Lower leg skin (tissue), 4 donors: ENCODE measurements around the gene PSMB10. TPM values are rescaled to one million over a fixed set of nuclear protein-coding genes. Genes with fewer than 3 reads are reported as not detected.
"Not testable (repeated sequence)": the region's sequence is repeated elsewhere in the genome, so short reads cannot be mapped to it uniquely, and the experiment has no call there.

Experiments
- DNase-seq, 2 donors: peaks; one replicate each; pipeline ENCODE4 v3.0.0-alpha.2; 2019; ENCODE audit warnings: low spot score in 2 of 2
- H3K4me3 ChIP-seq: fragments of 200-600 bp; sonication (generic); 2 replicates; pipeline ENCODE4 v1.5.1; 2017; ENCODE audit warnings: mild to moderate bottlenecking, low read depth; ENCODE audit not compliant: poor library complexity, severe bottlenecking
- POLR2A ChIP-seq, 2 donors: fragments of 450-650 bp; IDR thresholded peaks; one replicate each; pipeline ENCODE4 v1.6.1; 2016 to 2017; ENCODE audit warnings: antibody characterized with exemption in 2 of 2, mild to moderate bottlenecking in 1 of 2, moderate library complexity in 1 of 2
- WGBS, 2 donors: methylation state at CpG; one replicate each; pipeline ENCODE4 v1.1.5; 2018; 5-methylcytosine and 5-hydroxymethylcytosine counted together
- intact Hi-C: fragments of 100-400 bp; cut with DNase I; formaldehyde crosslinking; loops from one replicate; pipeline ENCODE4 v1.15.0; 2023; ENCODE audit warnings: low total_unique reads
- total RNA-seq, 4 donors: library from RNA; depleted of rRNA; stranded (reverse); fragments of >200 nt; gene quantifications; one replicate each; pipeline ENCODE4 v1.1.0, GENCODE V29; 2016
- TF ChIP-seq, protein P1 (sequence below), 3 donors: fragments of 450-650 bp; IDR thresholded peaks; one replicate each; pipeline ENCODE4 v1.5.1; 2016; ENCODE audit warnings: antibody characterized with exemption in 3 of 3, mild to moderate bottlenecking in 3 of 3, moderate library complexity in 2 of 3

Gene PSMB10
- total RNA-seq, 4 donors from 2014 or later = 11.4 to 20.4 (median 17.8) TPM

DNA sequence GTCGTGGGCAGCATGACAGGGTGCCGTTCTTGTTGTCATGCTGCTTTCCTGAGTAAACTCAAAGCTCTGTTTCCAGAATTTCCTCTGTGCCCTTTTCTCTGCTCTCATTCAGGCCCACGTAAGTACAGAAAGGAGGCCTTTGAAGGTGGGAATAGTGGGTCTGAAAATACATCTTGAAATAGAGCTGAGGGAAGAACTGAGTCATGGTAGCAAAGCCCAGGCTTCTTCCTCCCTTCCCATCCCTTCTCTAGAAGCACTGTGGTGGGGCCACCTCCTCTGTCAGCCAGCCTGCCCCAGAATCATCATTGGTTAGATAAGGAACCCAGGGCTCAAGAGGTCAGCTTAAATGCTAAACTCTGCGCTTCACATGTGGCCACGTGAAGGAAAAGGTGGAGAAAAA, 14.4 kb downstream of the PSMB10 start:
- intact Hi-C loops = loop anchor here (10.0 kb wide), 1 partner anchor 97 kb away; no protein-coding TSS in a partner anchor
- H3K4me3 ChIP-seq = no peak overlapping the region
- WGBS, 2 donors = 62 to 65% methylated on average over 5 of the region's 5 CpGs
- no peak for DNase-seq
- TF ChIP-seq POLR2A (IDR thresholded peaks at IDR 0.05) = no peak
- TF ChIP-seq, protein P1, sequence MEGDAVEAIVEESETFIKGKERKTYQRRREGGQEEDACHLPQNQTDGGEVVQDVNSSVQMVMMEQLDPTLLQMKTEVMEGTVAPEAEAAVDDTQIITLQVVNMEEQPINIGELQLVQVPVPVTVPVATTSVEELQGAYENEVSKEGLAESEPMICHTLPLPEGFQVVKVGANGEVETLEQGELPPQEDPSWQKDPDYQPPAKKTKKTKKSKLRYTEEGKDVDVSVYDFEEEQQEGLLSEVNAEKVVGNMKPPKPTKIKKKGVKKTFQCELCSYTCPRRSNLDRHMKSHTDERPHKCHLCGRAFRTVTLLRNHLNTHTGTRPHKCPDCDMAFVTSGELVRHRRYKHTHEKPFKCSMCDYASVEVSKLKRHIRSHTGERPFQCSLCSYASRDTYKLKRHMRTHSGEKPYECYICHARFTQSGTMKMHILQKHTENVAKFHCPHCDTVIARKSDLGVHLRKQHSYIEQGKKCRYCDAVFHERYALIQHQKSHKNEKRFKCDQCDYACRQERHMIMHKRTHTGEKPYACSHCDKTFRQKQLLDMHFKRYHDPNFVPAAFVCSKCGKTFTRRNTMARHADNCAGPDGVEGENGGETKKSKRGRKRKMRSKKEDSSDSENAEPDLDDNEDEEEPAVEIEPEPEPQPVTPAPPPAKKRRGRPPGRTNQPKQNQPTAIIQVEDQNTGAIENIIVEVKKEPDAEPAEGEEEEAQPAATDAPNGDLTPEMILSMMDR (IDR thresholded peaks at IDR 0.05) = no peak

DNA sequence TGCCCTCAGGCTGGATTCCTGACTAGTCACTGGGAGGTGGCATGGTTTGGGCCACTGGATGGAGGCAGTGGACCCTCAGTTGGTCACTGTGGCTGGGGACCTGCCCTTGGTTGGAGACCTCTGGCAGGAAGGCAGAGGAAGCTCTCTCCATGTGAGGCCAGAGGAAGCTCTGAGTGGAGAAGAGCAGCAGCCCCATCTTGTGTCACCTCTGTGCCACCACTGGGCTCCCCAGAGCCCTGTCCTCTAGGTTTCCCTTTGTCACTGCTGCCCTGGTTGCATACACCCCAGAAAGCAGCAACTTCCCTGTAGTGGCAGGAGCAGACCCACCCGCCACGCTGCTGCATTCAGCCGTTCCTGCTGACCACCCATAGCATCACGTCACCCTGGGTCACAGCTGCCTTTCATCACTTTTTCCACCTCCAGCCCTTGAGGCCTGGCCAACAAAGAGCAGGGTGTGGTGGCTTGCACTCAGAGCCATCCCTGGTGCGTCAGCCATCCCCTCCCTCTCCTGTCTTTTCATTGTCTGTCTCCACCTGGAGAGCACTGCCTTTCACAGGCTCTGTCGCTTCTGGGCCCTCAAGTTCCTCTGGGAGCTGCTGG, 16.9 kb downstream of the PSMB10 start:
- TF ChIP-seq, protein P1 (IDR thresholded peaks at IDR 0.05) = no peak
- TF ChIP-seq POLR2A (IDR thresholded peaks at IDR 0.05) = no peak
- intact Hi-C loops = loop anchor here (10.0 kb wide), 1 partner anchor 95 kb away; no protein-coding TSS in a partner anchor
- WGBS, 2 donors = 37 to 39% methylated on average over 6 of the region's 6 CpGs
- no peak overlapping the region for H3K4me3 ChIP-seq
- DNase-seq = no peak

DNA sequence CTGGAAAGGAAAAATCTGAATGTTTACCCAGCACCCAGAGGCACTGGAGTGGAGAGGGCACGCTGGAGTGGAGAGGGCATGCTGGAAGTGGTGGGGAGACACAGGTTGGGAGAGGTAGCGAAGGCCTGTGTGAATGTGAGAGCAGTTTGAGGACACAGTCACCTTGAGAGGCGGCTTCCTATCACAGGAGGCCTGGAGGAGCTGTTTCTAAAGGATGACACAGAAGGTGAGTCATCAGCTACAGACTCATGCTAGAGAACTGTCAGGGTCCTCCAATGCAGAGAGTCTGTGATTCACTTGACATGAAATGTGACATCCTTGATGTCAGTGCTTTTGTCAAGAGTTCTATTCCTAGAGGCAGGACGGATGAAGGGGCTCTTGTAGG, 18.8 kb downstream of the PSMB10 start:
- WGBS, 2 donors = 54 to 58% methylated on average over 4 of the region's 4 CpGs
- no peak for TF ChIP-seq POLR2A (IDR thresholded peaks at IDR 0.05)
- TF ChIP-seq, protein P1 (IDR thresholded peaks at IDR 0.05) = no peak
- DNase-seq = no peak
- no peak overlapping the region for H3K4me3 ChIP-seq
- intact Hi-C loops = no loop called here

DNA sequence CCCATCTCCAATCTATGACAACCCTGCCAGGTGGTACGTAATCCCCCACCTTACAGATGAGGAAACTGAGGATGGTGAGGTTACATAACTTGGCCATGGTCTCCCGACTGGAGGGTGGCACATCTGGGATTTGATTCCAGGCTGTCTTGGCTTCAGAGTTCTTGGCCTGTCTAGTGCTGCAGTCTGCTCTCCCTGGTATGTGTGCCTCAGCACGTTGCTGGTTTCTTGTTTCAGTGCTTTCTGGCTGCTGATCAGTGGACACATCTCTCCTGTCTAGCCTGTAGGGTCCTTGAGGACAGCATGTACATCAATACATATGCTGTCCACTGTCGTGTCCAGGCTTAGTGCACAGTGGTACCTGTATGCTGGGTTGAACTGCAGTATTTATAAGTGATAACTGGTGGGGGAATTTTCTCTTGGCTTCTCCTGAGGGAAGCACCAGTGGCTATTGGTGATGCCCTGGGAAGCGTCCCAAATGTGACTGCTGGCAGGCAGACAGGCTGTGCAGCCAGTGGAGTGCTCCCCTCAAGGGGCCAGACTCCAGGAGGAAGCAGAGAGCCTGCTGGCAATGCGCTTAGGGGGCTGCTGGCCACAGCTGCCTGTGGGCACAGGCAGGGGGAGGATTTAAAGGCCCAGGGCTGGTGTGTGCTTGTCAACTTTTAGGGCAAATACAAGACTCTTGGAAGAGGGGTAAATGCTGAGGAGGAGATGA, 19.4 kb downstream of the PSMB10 start:
- DNase-seq = no peak
- whole genome bisulfite sequencing, 2 donors = 39 to 41% methylated on average over 6 of the region's 6 CpGs
- TF ChIP-seq POLR2A (IDR thresholded peaks at IDR 0.05) = no peak
- TF ChIP-seq, protein P1 (IDR thresholded peaks at IDR 0.05) = no peak
- no peak overlapping the region for H3K4me3 ChIP-seq
- intact Hi-C loops = no loop called here

DNA sequence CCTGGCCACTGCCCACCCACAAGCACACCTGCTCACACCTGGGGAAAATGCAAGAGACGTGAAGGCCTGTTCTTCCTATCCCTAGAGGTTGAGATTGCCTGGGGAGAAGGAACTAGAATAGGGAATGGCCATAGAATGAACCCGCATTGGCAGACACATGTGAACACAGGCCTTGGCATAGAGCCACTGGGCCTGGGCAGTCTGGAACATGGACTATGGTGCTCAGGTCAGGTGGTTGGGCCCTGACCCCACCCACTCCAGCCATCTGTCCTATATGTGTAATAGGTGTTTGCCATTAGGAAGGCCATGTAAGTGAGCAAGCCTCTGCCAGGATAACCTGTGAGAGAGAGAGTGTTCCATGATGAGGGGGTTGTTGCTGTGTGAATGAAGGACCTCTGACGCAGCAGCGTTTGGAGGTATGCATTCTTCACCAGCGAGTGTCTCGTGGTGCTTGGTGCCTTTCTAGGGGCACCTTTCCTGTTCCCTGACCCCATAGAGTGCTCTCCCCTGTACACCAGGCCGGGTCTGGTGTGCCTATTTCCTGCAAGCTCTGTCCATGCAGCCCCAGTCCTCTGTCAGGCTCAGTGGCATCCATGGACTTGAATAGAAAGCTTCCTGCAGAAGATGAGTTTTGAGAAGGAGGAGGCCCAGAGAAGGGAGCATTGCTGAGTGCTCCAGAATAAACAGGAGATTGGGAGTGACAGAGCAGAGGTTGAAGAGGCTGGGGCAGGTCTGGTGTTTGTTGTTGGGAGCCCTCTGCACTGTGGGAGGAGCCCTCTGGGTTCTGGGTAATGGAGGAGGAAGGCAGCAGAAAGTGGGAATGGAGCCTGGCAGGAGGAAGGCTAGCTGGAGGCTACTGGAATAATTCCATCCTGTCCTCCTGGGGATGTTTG, 20.6 kb downstream of the PSMB10 start:
- 69 to 72% methylated on average over 7 of the region's 7 CpGs for WGBS, 2 donors
- no peak for DNase-seq
- intact Hi-C loops = no loop called here
- H3K4me3 ChIP-seq = no peak overlapping the region
- TF ChIP-seq POLR2A (IDR thresholded peaks at IDR 0.05) = no peak
- TF ChIP-seq, protein P1 (IDR thresholded peaks at IDR 0.05) = no peak

DNA sequence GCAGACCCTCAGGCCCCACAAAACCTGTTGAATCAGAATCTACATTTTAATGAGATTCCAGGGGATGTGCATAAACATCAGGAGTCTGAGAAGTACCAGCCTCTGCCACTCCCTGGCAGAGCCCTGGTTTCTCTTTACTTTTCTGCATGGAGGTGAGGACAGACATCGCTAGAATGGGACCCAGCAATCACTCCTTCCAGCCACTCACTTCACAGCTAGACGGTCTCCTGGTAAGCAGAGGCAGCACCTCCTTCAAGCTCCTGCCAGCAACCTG, 21.2 kb downstream of the PSMB10 start:
- WGBS, 2 donors = 50 to 56% methylated on average over 2 of the region's 2 CpGs
- intact Hi-C loops = not testable (repeated sequence)

More for the DNA sequence above, 21.2 kb downstream of the PSMB10 start:
- not testable (repeated sequence) for DNase-seq, H3K4me3 ChIP-seq
